IPS-11a (cell line): Measurements from ENCODE around the gene MRPS22.

ENCODE experiments used
- H3K4me3 ChIP-seq: one replicate; pipeline ENCODE4 v1.5.1; 2013; ENCODE audit warnings: low read depth, low read length, control low read depth

Gene MRPS22

GRCh38 chr3:139311557-139311956 lies 32.3 kb upstream of the MRPS22 start:
- no peak overlapping the region for H3K4me3 ChIP-seq

DNA sequence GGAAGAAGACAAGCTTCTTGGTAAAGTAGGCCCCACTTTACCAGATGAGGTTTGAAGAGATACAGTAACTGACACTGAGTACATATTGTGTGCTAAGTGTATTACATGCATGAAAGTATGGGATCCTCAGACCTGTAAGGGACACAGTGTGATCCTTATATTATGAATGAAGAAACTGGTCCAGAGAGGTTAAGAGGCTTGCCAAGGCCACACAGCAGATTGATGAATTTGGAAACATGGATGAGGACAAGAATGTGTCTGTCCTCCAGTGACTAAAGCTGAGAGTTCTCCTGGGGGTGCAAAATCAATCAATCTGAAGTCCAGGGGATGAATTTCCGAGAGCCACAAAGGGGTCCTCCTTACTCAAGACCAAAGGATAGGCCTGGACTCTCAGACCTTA lies 31.4 kb upstream of the MRPS22 start:
- no peak overlapping the region for H3K4me3 ChIP-seq

DNA sequence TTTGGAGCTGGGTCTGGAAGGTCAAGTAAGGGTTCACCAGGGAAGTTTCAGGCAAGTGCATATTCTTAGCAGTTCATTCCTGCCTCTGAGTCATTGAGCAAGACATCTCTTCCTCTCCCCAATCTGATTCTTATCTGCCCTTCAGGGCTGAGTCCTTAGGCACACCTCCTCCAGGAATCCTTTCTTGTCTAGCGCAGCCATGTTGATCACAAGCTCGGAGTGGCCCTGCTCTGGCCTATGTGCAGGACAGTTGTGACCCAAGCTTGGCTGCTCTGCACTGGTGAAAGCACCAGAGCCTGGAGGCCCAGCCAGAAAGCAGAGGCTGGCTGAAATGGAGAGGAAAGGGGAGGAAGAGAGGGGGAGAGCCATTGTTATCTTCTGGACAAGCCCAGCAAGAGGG lies 30.9 kb upstream of the MRPS22 start:
- no peak overlapping the region for H3K4me3 ChIP-seq

- no peak overlapping the region for H3K4me3 ChIP-seq
Measured at GRCh38 chr3:139313921-139314320, 29.9 kb upstream of the MRPS22 start.

- H3K4me3 ChIP-seq = no peak overlapping the region
Measured at GRCh38 chr3:139317215-139317614, 26.6 kb upstream of the MRPS22 start.

GRCh38 chr3:139317660-139318430 lies 26.0 kb upstream of the MRPS22 start:
- H3K4me3 ChIP-seq = no peak overlapping the region

DNA sequence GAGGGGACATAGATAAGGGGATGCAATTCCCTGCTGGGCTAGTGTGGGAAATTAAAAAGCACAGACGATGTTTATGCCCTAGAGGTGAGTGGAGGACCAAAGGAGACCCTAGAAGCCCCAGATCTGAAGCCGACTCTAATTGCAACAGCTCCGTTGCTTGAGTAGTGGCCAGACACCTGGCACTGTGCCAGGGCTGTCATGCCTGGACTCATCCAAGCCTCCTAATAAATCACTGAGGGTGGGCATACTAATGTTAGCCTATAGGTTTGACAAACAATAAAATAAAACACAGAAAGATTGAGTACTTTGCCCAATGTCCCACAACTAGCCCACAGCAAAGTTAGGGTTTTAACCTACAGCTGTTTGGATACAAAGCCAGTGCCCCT lies 25.4 kb upstream of the MRPS22 start:
- no peak overlapping the region for H3K4me3 ChIP-seq

DNA sequence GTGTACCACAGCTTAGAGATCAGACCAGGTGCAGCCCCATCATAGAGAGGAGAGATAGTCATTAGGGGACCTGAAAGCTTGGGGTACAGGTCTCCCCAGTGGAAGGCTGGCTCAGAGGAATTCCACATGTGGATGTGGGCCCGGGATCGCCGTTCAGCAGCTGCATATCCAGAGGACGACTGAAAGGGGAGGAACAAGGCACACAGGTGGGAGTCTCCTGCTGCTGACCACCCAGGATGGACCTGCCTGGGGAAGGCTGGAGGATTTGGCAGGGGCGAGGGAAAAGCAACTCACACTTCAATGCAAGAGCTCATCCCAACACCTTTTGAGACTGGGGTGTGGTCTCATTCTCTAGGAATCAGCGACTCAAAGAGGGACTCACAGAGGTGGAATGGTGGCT lies 25.0 kb upstream of the MRPS22 start:
- no peak overlapping the region for H3K4me3 ChIP-seq

GRCh38 chr3:139319428-139320402 lies 24.1 kb upstream of the MRPS22 start:
- H3K4me3 ChIP-seq = no peak overlapping the region

DNA sequence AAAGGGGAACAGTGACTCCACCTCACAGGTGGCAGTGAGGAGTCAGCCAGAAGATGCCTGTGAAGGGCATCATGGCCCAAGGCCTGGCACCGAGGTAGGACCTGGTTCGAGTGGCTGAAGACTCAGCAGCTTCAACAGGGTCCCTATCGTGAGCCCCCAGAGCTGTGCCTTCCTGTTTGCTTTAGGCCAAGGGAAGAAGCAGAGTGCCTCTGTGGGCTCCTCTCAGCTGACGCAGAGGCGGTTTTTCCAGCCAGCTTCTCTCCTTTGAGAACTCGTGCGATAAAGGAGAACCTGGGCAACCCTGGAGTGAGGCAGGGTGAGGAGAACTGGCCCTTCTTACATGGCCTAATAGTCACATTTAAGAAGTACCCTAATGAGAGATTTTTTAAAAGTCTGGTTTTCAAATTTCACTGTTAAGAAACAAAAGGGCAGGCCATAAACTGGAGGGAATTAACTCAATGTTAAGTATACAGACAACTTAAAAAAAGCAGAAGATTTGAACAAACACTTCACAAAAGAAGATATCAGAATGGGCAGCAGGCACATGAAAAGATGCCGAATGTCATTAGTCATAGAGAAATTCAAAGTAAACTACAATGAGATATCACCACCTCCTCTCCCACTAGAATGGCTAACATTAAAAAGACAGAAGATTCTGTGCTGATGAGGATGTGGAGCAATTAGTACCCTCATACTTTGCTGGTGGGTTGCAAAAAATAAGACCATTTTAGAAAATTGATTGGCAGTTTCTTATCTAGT lies 23.1 kb upstream of the MRPS22 start:
- no peak overlapping the region for H3K4me3 ChIP-seq

DNA sequence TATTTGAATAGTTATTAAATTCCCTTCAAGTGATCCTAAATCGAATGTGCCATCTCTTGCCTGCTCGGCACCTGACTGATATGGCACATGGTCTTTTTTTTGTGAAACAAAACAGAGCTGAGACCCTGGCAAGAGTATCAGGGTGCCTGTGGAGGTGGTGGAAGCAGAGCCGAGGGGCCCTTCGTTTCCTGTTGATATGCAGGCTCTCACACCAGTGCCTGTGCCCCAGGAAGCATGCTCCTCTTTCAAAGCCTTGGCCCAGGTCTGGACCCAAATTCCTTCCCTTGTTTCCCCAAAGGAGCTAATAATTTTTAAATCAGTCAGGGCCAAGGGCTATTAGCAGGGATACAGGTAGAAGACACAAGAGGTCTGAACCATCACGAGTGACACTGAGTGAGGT lies 21.5 kb upstream of the MRPS22 start:
- H3K4me3 ChIP-seq = no peak overlapping the region

GRCh38 chr3:139323146-139323545 lies 20.7 kb upstream of the MRPS22 start:
- H3K4me3 ChIP-seq = no peak overlapping the region

GRCh38 chr3:139324456-139324855 lies 19.4 kb upstream of the MRPS22 start:
- no peak overlapping the region for H3K4me3 ChIP-seq

DNA sequence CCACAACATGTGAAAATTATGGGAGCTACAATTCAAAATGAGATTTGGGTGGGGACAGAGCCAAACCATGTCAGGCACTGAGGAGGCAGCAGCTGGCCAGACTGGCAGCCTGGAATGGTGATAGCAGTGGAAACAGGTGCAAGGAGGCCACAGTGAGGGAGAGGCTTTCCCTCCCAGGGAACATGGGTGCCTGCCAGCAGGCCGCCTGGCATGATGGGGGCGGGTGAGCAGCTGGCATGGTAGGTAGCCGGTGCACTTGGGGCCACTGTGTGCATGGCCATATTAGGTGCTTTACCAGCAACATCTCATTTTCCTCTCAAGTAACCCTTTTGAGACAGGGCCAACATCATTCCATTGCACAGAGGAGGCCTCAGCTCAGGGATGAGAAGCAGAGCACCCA lies 18.3 kb upstream of the MRPS22 start:
- no peak overlapping the region for H3K4me3 ChIP-seq

DNA sequence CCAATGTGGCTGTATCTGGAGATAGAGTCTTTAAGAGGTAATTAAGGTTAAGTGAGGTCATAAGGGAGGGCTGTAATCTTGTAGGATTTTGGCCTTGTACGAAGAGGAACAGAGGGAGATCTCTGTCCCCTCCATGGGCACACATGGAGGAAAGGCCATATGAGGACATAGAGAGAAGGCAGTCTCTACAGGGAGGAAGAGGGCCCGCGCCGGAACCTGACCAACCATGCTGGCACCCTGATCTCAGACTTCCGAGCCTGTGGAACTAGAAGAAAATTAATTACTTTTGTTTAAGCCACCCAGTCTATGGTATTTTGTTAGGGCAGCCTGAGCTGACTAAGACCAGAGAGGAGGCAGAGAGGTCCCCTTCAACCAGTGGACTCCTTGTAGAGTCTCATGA lies 17.7 kb upstream of the MRPS22 start:
- H3K4me3 ChIP-seq = no peak overlapping the region

GRCh38 chr3:139326707-139327106 lies 17.1 kb upstream of the MRPS22 start:
- H3K4me3 ChIP-seq = no peak overlapping the region

GRCh38 chr3:139327231-139327630 lies 16.6 kb upstream of the MRPS22 start:
- H3K4me3 ChIP-seq = no peak overlapping the region

GRCh38 chr3:139327861-139328260 lies 16.0 kb upstream of the MRPS22 start:
- H3K4me3 ChIP-seq = no peak overlapping the region

GRCh38 chr3:139328356-139328755 lies 15.5 kb upstream of the MRPS22 start:
- H3K4me3 ChIP-seq = no peak overlapping the region

- no peak overlapping the region for H3K4me3 ChIP-seq
Measured at GRCh38 chr3:139329364-139329850, 14.4 kb upstream of the MRPS22 start.

DNA sequence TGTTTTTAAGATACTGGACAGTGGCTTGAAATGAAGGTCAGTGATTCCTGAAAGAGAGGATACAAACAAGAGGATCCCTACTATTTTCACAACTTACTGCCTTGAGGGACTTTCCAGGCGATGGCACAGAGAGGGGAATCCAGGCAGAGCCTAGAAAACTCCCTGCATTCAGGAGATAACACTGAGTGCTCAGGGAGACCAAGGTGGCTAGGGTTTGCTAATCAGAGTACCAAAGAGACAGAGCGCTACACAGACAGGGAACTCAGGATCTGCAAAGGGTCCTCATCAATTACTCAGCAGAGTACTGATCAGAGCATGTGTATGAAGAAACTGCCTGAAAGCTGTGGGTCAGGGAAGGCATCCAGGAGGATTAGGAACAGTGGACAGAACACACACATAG lies 11.7 kb upstream of the MRPS22 start:
- H3K4me3 ChIP-seq = no peak overlapping the region
